GM12878 (cell line): ENCODE measurements around the gene TBC1D5. TPM values are rescaled to one million over a fixed set of nuclear protein-coding genes. Genes with fewer than 3 reads are reported as not detected.

Experiments used
- ATAC-seq: fragments of 200-7000 bp; cut with Tn5 transposase; 3 replicates; pipeline ENCODE4 v1.9.1; 2020; ENCODE audit warnings: mild to moderate bottlenecking, moderate library complexity
- BruUV-seq: library from RNA; stranded (reverse); fragments of 400-500 nt; replicated peaks from 2 replicates; lab custom pipeline; 2021; lab: Mats Ljungman, UMichigan
- CTCF ChIA-PET: fragments of 300-600 bp; sonication (Branson Sonifier 250); formaldehyde crosslinking; extraction: SDS; loops from one replicate; lab custom pipeline; 2021; ENCODE audit warnings: inconsistent platforms; lab: Yijun Ruan, JAX
- POLR2A ChIA-PET: fragments of 350-600 bp; formaldehyde crosslinking; extraction: SDS; loops from one replicate; lab custom pipeline; 2021; ENCODE audit warnings: inconsistent platforms; lab: Charles Lee
- RAD21 ChIA-PET: fragments of 300-600 bp; sonication (Branson Sonifier 250); formaldehyde crosslinking; loops from one replicate; lab custom pipeline; 2023; ENCODE audit warnings: antibody characterized with exemption; ENCODE audit not compliant: unreplicated experiment; lab: Charles Lee
- SMC1A ChIA-PET: fragments of 300-600 bp; sonication (Branson Sonifier 250); formaldehyde crosslinking; loops from one replicate; lab custom pipeline; 2023; ENCODE audit not compliant: unreplicated experiment, uncharacterized antibody; lab: Charles Lee
- DNase-seq: peaks from one replicate; pipeline ENCODE4 v3.0.0-alpha.2; 2011; ENCODE audit warnings: low read depth, low spot score
- FAIRE-seq: peaks from 3 replicates; lab custom pipeline; 2011; peaks lifted over from hg19 to GRCh38; lab: Jason Lieb, UNC
- H2AFZ ChIP-seq: 2 replicates; pipeline ENCODE4 v1.6.0; 2011; ENCODE audit warnings: low read depth, low read length, control low read depth; ENCODE audit not compliant: control insufficient read depth
- H3K27ac ChIP-seq: 2 replicates; pipeline ENCODE4 v1.5.1; 2011; ENCODE audit warnings: control low read depth; ENCODE audit not compliant: control insufficient read depth, insufficient read depth
- H3K27me3 ChIP-seq, 2 experiments: replicated peaks in 1 of 2; 2 replicates each; pipeline versions ENCODE4 v1.6.0 to v1.6.1; 2011; ENCODE audit warnings: low read length in 1 of 2; ENCODE audit not compliant: control insufficient read depth in 2 of 2, insufficient read depth in 2 of 2
- H3K36me3 ChIP-seq, 2 experiments: 2 replicates each; pipeline ENCODE4 v1.5.1; 2011; ENCODE audit warnings: low read length in 1 of 2; ENCODE audit not compliant: control insufficient read depth in 2 of 2, insufficient read depth in 2 of 2
- H3K4me1 ChIP-seq: 2 replicates; pipeline ENCODE4 v1.6.1; 2011; ENCODE audit warnings: mild to moderate bottlenecking, low read length, moderate library complexity, mixed read lengths; ENCODE audit not compliant: control insufficient read depth, insufficient read depth
- H3K4me2 ChIP-seq: 2 replicates; pipeline ENCODE4 v1.6.0; 2011; ENCODE audit warnings: control low read depth; ENCODE audit not compliant: control insufficient read depth, insufficient read depth
- H3K4me3 ChIP-seq: fragments of 200-600 bp; sonication (generic); 2 replicates; pipeline ENCODE4 v1.5.1; 2016
- H3K79me2 ChIP-seq: 2 replicates; pipeline ENCODE4 v1.6.0; 2011; ENCODE audit warnings: low read length; ENCODE audit not compliant: control insufficient read depth, insufficient read depth
- H3K9ac ChIP-seq: 2 replicates; pipeline ENCODE4 v1.8.0; 2011; ENCODE audit warnings: low read length, control low read depth, mixed read lengths; ENCODE audit not compliant: control insufficient read depth, insufficient read depth
- H3K9me3 ChIP-seq: replicated peaks from 3 replicates; pipeline ENCODE4 v1.5.1; 2011; ENCODE audit warnings: mild to moderate bottlenecking, low read length; ENCODE audit not compliant: control insufficient read depth, insufficient read depth
- H4K20me1 ChIP-seq: 2 replicates; pipeline ENCODE4 v1.6.0; 2011; ENCODE audit not compliant: control insufficient read depth, insufficient read depth
- CEBPB ChIP-seq, 2 experiments: fragments of 150-350 bp in 1 of 2; IDR thresholded peaks; 2 replicates each; pipeline ENCODE4 v1.6.1; 2012 to 2014; ENCODE audit warnings: low read depth in 2 of 2, low read length in 2 of 2, borderline replicate concordance in 1 of 2, inconsistent platforms in 1 of 2
- CREB1 ChIP-seq: IDR thresholded peaks from 2 replicates; pipeline ENCODE4 v1.6.1; 2012; ENCODE audit warnings: low read depth, mild to moderate bottlenecking, inconsistent platforms
- EZH2 ChIP-seq: IDR thresholded peaks from 2 replicates; pipeline ENCODE4 v1.6.1; 2012; ENCODE audit warnings: low read depth, mild to moderate bottlenecking, control low read depth, inconsistent platforms, low read length, borderline replicate concordance; ENCODE audit not compliant: control insufficient read depth
- KDM1A ChIP-seq: fragments of 200-600 bp; sonication (generic); IDR thresholded peaks from 2 replicates; pipeline ENCODE4 v1.6.1; 2016; ENCODE audit warnings: borderline replicate concordance
- RFX5 ChIP-seq: IDR thresholded peaks from 2 replicates; pipeline ENCODE4 v1.6.1; 2011; ENCODE audit warnings: low read depth, low read length, improper control_type of control experiment
- RUNX3 ChIP-seq: IDR thresholded peaks from 2 replicates; pipeline ENCODE4 v1.6.1; 2012; ENCODE audit warnings: low read length, inconsistent platforms
- whole genome bisulfite sequencing: methylation state at CpG from one replicate; pipeline ENCODE4 v1.1.6; 2016; ENCODE audit warnings: low lambda C conversion rate; ENCODE audit not compliant: insufficient replicate concordance, insufficient coverage; ENCODE audit errors: missing lambda C conversion rate; 5-methylcytosine and 5-hydroxymethylcytosine counted together
- in situ Hi-C: fragments of 300-500 bp; cut with MboI; formaldehyde crosslinking; loops from 9 replicates; pipeline ENCODE4 v1.14.3; 2018; ENCODE audit warnings: mixed read lengths
- intact Hi-C: fragments of 100-400 bp; cut with micrococcal nuclease; formaldehyde crosslinking; loops from one replicate; pipeline ENCODE4 v1.14.2; 2022; ENCODE audit not compliant: unreplicated experiment
- polyA plus RNA-seq, 11 experiments: library from polyadenylated mRNA; depleted of rRNA in 4 of 11; unstranded in 6 of 11; stranded (reverse) in 5 of 11; fragments of >200 nt; fragmentation: Nextera tagmentation in 4 of 11; fragmentation: Illumina TruSeq in 1 of 11; extraction: Ambion mirVana in 4 of 11; extraction: Trizol in 1 of 11; gene quantifications; 1 replicate in 1 of 11; 2 replicates in 10 of 11; pipeline versions ENCODE4 v1.2.1 to v1.2.3, GENCODE V29; 2011 to 2016; ENCODE audit warnings: inconsistent platforms in 2 of 11, missing spikeins in 2 of 11, low read depth in 1 of 11
- total RNA-seq, 4 experiments: library from RNA; depleted of rRNA in 3 of 4; stranded (reverse); fragments of >200 nt in 3 of 4; fragmentation: Illumina TruSeq in 1 of 4; extraction: Trizol in 1 of 4; gene quantifications; 2 replicates each; pipeline versions ENCODE4 v1.2.1 to v1.2.3, GENCODE V29; 2013 to 2021

TBC1D5 gene
- total and polyA plus RNA-seq, 10 of the 15 experiments (the other 5 are each of a cell fraction or from before 2014, with no cell fraction given) = 5.5 to 61.0 (median 43.8) TPM

- ChIA-PET CTCF (no interaction called here), POLR2A (no interaction called here), SMC1A (interaction anchor here (1.6 kb wide), 1 partner anchor 45 kb away, joined by 3 read pairs; no protein-coding TSS in a partner anchor), RAD21 (interaction anchor here (1.3 kb wide), 1 partner anchor 86 kb away, joined by 4 read pairs; no protein-coding TSS in a partner anchor)
- in situ Hi-C loops = no loop called here
- no peak overlapping the region for H3K4me2 ChIP-seq
- no peak overlapping the region for H2AFZ ChIP-seq
- H3K27ac ChIP-seq = no peak overlapping the region
- 73% methylated on average over 19 of the region's 19 CpGs for WGBS
- BruUV-seq = no TSS peak
- intact Hi-C loops = no loop called here
- H3K27me3 ChIP-seq = no peaks in the 10 kb centered on the region
- no peaks in the 10 kb centered on the region; the same call in 1 of the 3 replicates for H3K9me3 ChIP-seq
- H3K79me2 ChIP-seq = no peaks in the 10 kb centered on the region
- H3K4me3 ChIP-seq = no peak overlapping the region
- ATAC-seq = no peak
- TF ChIP-seq RFX5 = no peak
- H3K4me1 ChIP-seq = no peaks in the 10 kb centered on the region
- H3K9ac ChIP-seq = no peak overlapping the region
- H3K36me3 ChIP-seq = no peaks in the 10 kb centered on the region
- no peak for FAIRE-seq
- no peak for DNase-seq
- H4K20me1 ChIP-seq = no peaks in the 10 kb centered on the region
Measured at GRCh38 chr3:17133632-17134545, 608.5 kb downstream of the TBC1D5 start.

GRCh38 chr3:17132286-17133115 lies 609.9 kb downstream of the TBC1D5 start:
- ChIA-PET RAD21 (interaction anchor here (1.3 kb wide), 1 partner anchor 85 kb away, joined by 4 read pairs; no protein-coding TSS in a partner anchor), CTCF (no interaction called here), SMC1A (interaction anchor here (0.6 to 2.4 kb wide), 3 partner anchors 16 to 47 kb away, joined by 3 to 7 read pairs (median 3); no protein-coding TSS in a partner anchor), POLR2A (no interaction called here)
- in situ Hi-C loops (no loop called here), intact Hi-C loops (no loop called here)
- DNase-seq (no peak), ATAC-seq (no peak), FAIRE-seq (no peak)
- H3K4me1 ChIP-seq = no peaks in the 10 kb centered on the region
- no peak overlapping the region for H2AFZ ChIP-seq
- no peak overlapping the region for H3K4me3 ChIP-seq
- TF ChIP-seq CEBPB (IDR thresholded peaks at IDR 0.05; ENCODE audit: borderline replicate concordance in 1 of 2, low read depth in 2 of 2, low read length in 2 of 2) = no peak
- TF ChIP-seq CREB1 = no peak
- TF ChIP-seq RUNX3 = peak; percentile 18; the same call in 1 of the 2 replicates
- TF ChIP-seq EZH2 = no peak
- TF ChIP-seq KDM1A = no peak
- WGBS = 51% methylated on average over 10 of the region's 10 CpGs
- BruUV-seq = no TSS peak
- no peak overlapping the region for H3K27ac ChIP-seq
- H4K20me1 ChIP-seq = no peaks in the 10 kb centered on the region
- peaks cover 2% of the 10 kb centered on the region; the same call in 2 of the 3 replicates for H3K9me3 ChIP-seq
- H3K79me2 ChIP-seq = no peaks in the 10 kb centered on the region
- no peak overlapping the region for H3K4me2 ChIP-seq
- H3K27me3 ChIP-seq = no peaks in the 10 kb centered on the region
- no peak overlapping the region for H3K9ac ChIP-seq
- H3K36me3 ChIP-seq = no peaks in the 10 kb centered on the region
